ENCODE measurements around the gene STAC3.

The STAC3 gene

GRCh38 chr12:57210461-57210860 lies 40.5 kb downstream of the STAC3 start:
- DNase-seq: no peak

- DNase-seq: no peak
Measured at GRCh38 chr12:57209916-57210315, 41.1 kb downstream of the STAC3 start.

GRCh38 chr12:57208631-57209282 lies 42.2 kb downstream of the STAC3 start:
- DNase-seq: no peak

GRCh38 chr12:57207731-57208630 lies 43.0 kb downstream of the STAC3 start:
- no peak for DNase-seq

- no peak for DNase-seq
Measured at GRCh38 chr12:57205931-57206330, 45.1 kb downstream of the STAC3 start.

GRCh38 chr12:57205186-57205585 lies 45.8 kb downstream of the STAC3 start:
- no peak for DNase-seq

- DNase-seq: no peak
Measured at GRCh38 chr12:57204454-57204853, 46.5 kb downstream of the STAC3 start.

GRCh38 chr12:57203791-57204190 lies 47.2 kb downstream of the STAC3 start:
- no peak for DNase-seq

GRCh38 chr12:57203201-57203600 lies 47.8 kb downstream of the STAC3 start:
- DNase-seq: no peak

GRCh38 chr12:57202321-57202720 lies 48.7 kb downstream of the STAC3 start:
- no peak for DNase-seq

- no peak for DNase-seq
Measured at GRCh38 chr12:57201631-57202030, 49.4 kb downstream of the STAC3 start.

GRCh38 chr12:57201219-57201618 lies 49.8 kb downstream of the STAC3 start:
- no peak for DNase-seq

GRCh38 chr12:57200497-57200896 lies 50.5 kb downstream of the STAC3 start:
- no peak for DNase-seq

- DNase-seq: no peak
Measured at GRCh38 chr12:57199191-57199590, 51.8 kb downstream of the STAC3 start.

- no peak for DNase-seq
Measured at GRCh38 chr12:57198329-57198728, 52.7 kb downstream of the STAC3 start.

- no peak for DNase-seq
Measured at GRCh38 chr12:57196956-57197355, 54.0 kb downstream of the STAC3 start.

GRCh38 chr12:57196439-57196838 lies 54.5 kb downstream of the STAC3 start:
- DNase-seq: no peak

- no peak for DNase-seq
Measured at GRCh38 chr12:57195611-57196371, 55.2 kb downstream of the STAC3 start.

- no peak for DNase-seq
Measured at GRCh38 chr12:57195186-57195585, 55.8 kb downstream of the STAC3 start.

- DNase-seq: no peak
Measured at GRCh38 chr12:57194253-57194652, 56.7 kb downstream of the STAC3 start.

- DNase-seq: no peak
Measured at GRCh38 chr12:57193706-57194245, 57.2 kb downstream of the STAC3 start.

Measured in CD4-positive, alpha-beta T cell treated with Interleukin-4 for 4 hours (primary cell).